Esophagus (tissue), 2 donors: ENCODE measurements around the gene TOX2. TPM values are rescaled to one million over a fixed set of nuclear protein-coding genes. Genes with fewer than 3 reads are reported as not detected.

Source experiments
- H3K27ac ChIP-seq, 2 donors: one replicate each; pipeline ENCODE4 v1.5.1; 2013; ENCODE audit warnings: low read depth in 2 of 2, mild to moderate bottlenecking in 2 of 2, inconsistent platforms in 1 of 2, low read length in 1 of 2, moderate library complexity in 1 of 2
- H3K27me3 ChIP-seq, 2 donors: one replicate each; pipeline ENCODE4 v1.6.1; 2013; ENCODE audit warnings: low read length in 2 of 2, control low read depth in 1 of 2, mild to moderate bottlenecking in 1 of 2; ENCODE audit not compliant: insufficient read depth in 2 of 2, control insufficient read depth in 1 of 2
- H3K36me3 ChIP-seq, 2 donors: one replicate each; pipeline ENCODE4 v1.6.1; 2013; ENCODE audit warnings: low read length in 1 of 2; ENCODE audit not compliant: control insufficient read depth in 2 of 2, insufficient read depth in 2 of 2
- H3K4me1 ChIP-seq, 2 donors: one replicate each; pipeline ENCODE4 v1.6.1; 2013; ENCODE audit warnings: low read length in 1 of 2; ENCODE audit not compliant: control insufficient read depth in 2 of 2, insufficient read depth in 2 of 2
- H3K4me3 ChIP-seq, 2 donors: one replicate each; pipeline ENCODE4 v1.5.1; 2013; ENCODE audit warnings: low read length in 2 of 2, mild to moderate bottlenecking in 2 of 2, low read depth in 1 of 2, moderate library complexity in 1 of 2
- H3K9me3 ChIP-seq, 2 donors: one replicate each; pipeline ENCODE4 v1.6.1; 2013; ENCODE audit warnings: mild to moderate bottlenecking in 2 of 2, low read depth in 1 of 2, low read length in 1 of 2, moderate library complexity in 1 of 2; ENCODE audit not compliant: control insufficient read depth in 2 of 2, insufficient read depth in 1 of 2
- WGBS, 2 donors: extraction: QIAGEN DNeasy Blood & Tissue Kit; methylation state at CpG; one replicate each; pipeline ENCODE4 v1.1.7; 2013; 5-methylcytosine and 5-hydroxymethylcytosine counted together
- polyA plus RNA-seq, 2 donors: library from polyadenylated mRNA; stranded (reverse); fragments of 200-250 nt; gene quantifications; one replicate each; pipeline ENCODE4 v1.2.3, GENCODE V29; 2013
- donor health status: healthy with polysubstance abuse.
- donor health status: Bipolar disorder and iron deficiency.

Gene TOX2
- polyA plus RNA-seq, 2 donors = 6.9 to 10.5 TPM

- no peak overlapping the region for H3K27ac ChIP-seq
- H3K36me3 ChIP-seq = no peaks in the 10 kb centered on the region
- H3K4me1 ChIP-seq = no peaks in the 10 kb centered on the region
- H3K4me3 ChIP-seq = no peak overlapping the region
- H3K9me3 ChIP-seq = peaks cover 0 to 4% of the 10 kb centered on the region in 2 donors
- no peaks in the 10 kb centered on the region for H3K27me3 ChIP-seq
- 39 to 45% methylated on average over 5 of the region's 5 CpGs for WGBS, 2 donors
Observed at GRCh38 chr20:44109951-44110361, 195.3 kb downstream of the TOX2 start.

GRCh38 chr20:44110816-44111568 is 196.3 kb downstream of the TOX2 start:
- no peaks in the 10 kb centered on the region for H3K4me1 ChIP-seq
- H3K4me3 ChIP-seq = no peak overlapping the region
- H3K27me3 ChIP-seq = no peaks in the 10 kb centered on the region
- 61 to 78% methylated on average over 9 of the region's 9 CpGs for WGBS, 2 donors
- no peak overlapping the region for H3K27ac ChIP-seq
- peaks cover 0 to 4% of the 10 kb centered on the region in 2 donors for H3K9me3 ChIP-seq
- no peaks in the 10 kb centered on the region for H3K36me3 ChIP-seq

- Histone ChIP-seq H3K27me3 (no peaks in the 10 kb centered on the region), H3K9me3 (peaks cover 0 to 4% of the 10 kb centered on the region in 2 donors), H3K4me3 (no peak overlapping the region), H3K4me1 (no peaks in the 10 kb centered on the region), H3K36me3 (no peaks in the 10 kb centered on the region), H3K27ac (no peak overlapping the region)
- 30 to 41% methylated on average over 6 of the region's 6 CpGs for WGBS, 2 donors
Observed at GRCh38 chr20:44111712-44112335, 197.2 kb downstream of the TOX2 start.

GRCh38 chr20:44112456-44112855 is 197.8 kb downstream of the TOX2 start:
- Histone ChIP-seq H3K27me3 (no peaks in the 10 kb centered on the region), H3K4me3 (no peak overlapping the region), H3K9me3 (peaks cover 0 to 4% of the 10 kb centered on the region in 2 donors), H3K36me3 (no peaks in the 10 kb centered on the region), H3K27ac (peak overlapping the region in 1 of 2 donors; percentile 13), H3K4me1 (no peaks in the 10 kb centered on the region)
- 83 to 85% methylated on average over 6 of the region's 6 CpGs for WGBS, 2 donors

GRCh38 chr20:44112889-44113617 is 198.4 kb downstream of the TOX2 start:
- peak overlapping the region in 1 of 2 donors; percentile 36 for H3K27ac ChIP-seq
- no peak overlapping the region for H3K4me3 ChIP-seq
- WGBS, 2 donors = 67 to 74% methylated on average over 7 of the region's 7 CpGs
- H3K36me3 ChIP-seq = no peaks in the 10 kb centered on the region
- no peaks in the 10 kb centered on the region for H3K4me1 ChIP-seq
- H3K27me3 ChIP-seq = no peaks in the 10 kb centered on the region
- H3K9me3 ChIP-seq = peaks cover 0 to under 1% of the 10 kb centered on the region in 2 donors

- Histone ChIP-seq H3K4me3 (no peak overlapping the region), H3K27ac (no peak overlapping the region), H3K9me3 (no peaks in the 10 kb centered on the region), H3K4me1 (no peaks in the 10 kb centered on the region), H3K27me3 (no peaks in the 10 kb centered on the region), H3K36me3 (no peaks in the 10 kb centered on the region)
- WGBS, 2 donors = 64 to 65% methylated on average over 8 of the region's 8 CpGs
Observed at GRCh38 chr20:44113618-44114376, 199.1 kb downstream of the TOX2 start.

- Histone ChIP-seq H3K4me3 (no peak overlapping the region), H3K27ac (peak overlapping the region in 1 of 2 donors; percentile 17), H3K36me3 (no peaks in the 10 kb centered on the region), H3K9me3 (no peaks in the 10 kb centered on the region), H3K4me1 (no peaks in the 10 kb centered on the region), H3K27me3 (no peaks in the 10 kb centered on the region)
- WGBS, 2 donors = 85% methylated on average over 7 of the region's 7 CpGs
Observed at GRCh38 chr20:44115181-44115580, 200.5 kb downstream of the TOX2 start.

- Histone ChIP-seq H3K27ac (no peak overlapping the region), H3K9me3 (no peaks in the 10 kb centered on the region), H3K27me3 (no peaks in the 10 kb centered on the region), H3K36me3 (no peaks in the 10 kb centered on the region), H3K4me1 (no peaks in the 10 kb centered on the region), H3K4me3 (no peak overlapping the region)
- 33 to 34% methylated on average over 69 to 76 of the region's 76 CpGs for WGBS, 2 donors
Observed at GRCh38 chr20:44115762-44116644, 201.4 kb downstream of the TOX2 start.
